H1 (cell line): ENCODE measurements around the gene VGLL1. TPM values are rescaled to one million over a fixed set of nuclear protein-coding genes. Genes with fewer than 3 reads are reported as not detected.

Experiments used
- CTCF ChIA-PET: fragments of 300-600 bp; sonication (Branson Sonifier 250); formaldehyde crosslinking; loops from one replicate; lab custom pipeline; 2021; ENCODE audit not compliant: partially characterized antibody; lab: Charles Lee
- POLR2A ChIA-PET: fragments of 300-600 bp; sonication (Branson Sonifier 250); formaldehyde crosslinking; loops from one replicate; lab custom pipeline; 2021; ENCODE audit warnings: inconsistent platforms; ENCODE audit not compliant: partially characterized antibody; lab: Charles Lee
- DNase-seq, 2 experiments: peaks; one replicate each; pipeline versions ENCODE4 v3.0.0 to v3.0.0-alpha.2; 2010 to 2022; ENCODE audit warnings: low spot score in 2 of 2, low read depth in 1 of 2, mixed read lengths in 1 of 2
- FAIRE-seq: peaks from 2 replicates; lab custom pipeline; 2011; peaks lifted over from hg19 to GRCh38; lab: Jason Lieb, UNC
- H2AFZ ChIP-seq: 2 replicates; pipeline ENCODE4 v1.8.1; 2012; ENCODE audit warnings: low read length, inconsistent platforms
- H2AK5ac ChIP-seq: 2 replicates; pipeline ENCODE4 v1.6.1; 2013; ENCODE audit warnings: low read depth, low read length
- H2BK120ac ChIP-seq: replicated peaks from 2 replicates; pipeline ENCODE3; 2013; ENCODE audit warnings: low read depth, low read length, inconsistent platforms
- H2BK12ac ChIP-seq: 2 replicates; pipeline ENCODE4 v1.6.1; 2013; ENCODE audit warnings: low read depth, low read length
- H2BK15ac ChIP-seq: 2 replicates; pipeline ENCODE4 v1.6.1; 2013; ENCODE audit warnings: low read length
- H2BK20ac ChIP-seq: 2 replicates; pipeline ENCODE4 v1.6.1; 2013; ENCODE audit warnings: low read length
- H2BK5ac ChIP-seq: 2 replicates; pipeline ENCODE4 v1.6.1; 2013; ENCODE audit warnings: low read depth, low read length
- H3K14ac ChIP-seq: 2 replicates; pipeline ENCODE4 v1.6.1; 2013; ENCODE audit warnings: inconsistent platforms; ENCODE audit not compliant: insufficient read length
- H3K18ac ChIP-seq: 2 replicates; pipeline ENCODE4 v1.6.1; 2013; ENCODE audit warnings: low read length; ENCODE audit errors: extremely low read depth
- H3K23ac ChIP-seq: 2 replicates; pipeline ENCODE4 v1.6.1; 2013; ENCODE audit warnings: inconsistent platforms; ENCODE audit not compliant: insufficient read length
- H3K23me2 ChIP-seq: 2 replicates; pipeline ENCODE4 v1.6.1; 2013; ENCODE audit warnings: low read depth, low read length
- H3K27ac ChIP-seq: 2 replicates; pipeline ENCODE4 v1.6.1; 2011; ENCODE audit warnings: low read depth, low read length, inconsistent platforms
- H3K27me3 ChIP-seq, 4 experiments: replicated peaks in 1 of 4; 1 replicate in 1 of 4; 2 replicates in 3 of 4; pipeline versions ENCODE4 v1.6.1 to v1.8.1; 2011 to 2013; ENCODE audit warnings: low read length in 3 of 4, mild to moderate bottlenecking in 3 of 4, inconsistent platforms in 2 of 4, mixed read lengths in 2 of 4, moderate library complexity in 1 of 4; ENCODE audit not compliant: control insufficient read depth in 3 of 4, insufficient read depth in 3 of 4; ENCODE audit errors: extremely low read depth in 1 of 4
- H3K36me3 ChIP-seq, 4 experiments: 2 replicates each; pipeline versions ENCODE4 v1.6.1 to v1.8.1; 2011 to 2013; ENCODE audit warnings: mild to moderate bottlenecking in 4 of 4, low read length in 3 of 4, moderate library complexity in 2 of 4, control low read depth in 1 of 4, inconsistent platforms in 1 of 4; ENCODE audit not compliant: insufficient read depth in 4 of 4, control insufficient read depth in 2 of 4
- H3K4ac ChIP-seq: replicated peaks from 2 replicates; pipeline ENCODE3; 2013; ENCODE audit warnings: low read length, low read depth, mixed read lengths, inconsistent platforms; ENCODE audit not compliant: insufficient read length
- H3K4me1 ChIP-seq, 4 experiments: replicated peaks in 1 of 4; 1 replicate in 1 of 4; 2 replicates in 3 of 4; pipeline versions ENCODE4 v1.6.1 to v1.8.1; 2011 to 2013; ENCODE audit warnings: low read length in 3 of 4, inconsistent platforms in 2 of 4, mixed read lengths in 1 of 4; ENCODE audit not compliant: insufficient read depth in 4 of 4, control insufficient read depth in 3 of 4
- H3K4me2 ChIP-seq, 2 experiments: 2 replicates each; pipeline versions ENCODE4 v1.6.1 to v1.8.1; 2011 to 2013; ENCODE audit warnings: low read depth in 2 of 2, low read length in 2 of 2, control low read depth in 1 of 2, inconsistent platforms in 1 of 2, mild to moderate bottlenecking in 1 of 2; ENCODE audit not compliant: insufficient read depth in 1 of 2
- H3K4me3 ChIP-seq, 4 experiments: fragments of 200-600, 300-600 bp in 1 of 4; sonication (generic), shearing (Covaris generic), sonication (Bioruptor Twin) in 1 of 4; 2 replicates each; pipeline versions ENCODE4 v1.5.1 to v1.8.1; 2011 to 2016; ENCODE audit warnings: low read length in 4 of 4, low read depth in 3 of 4, control low read depth in 2 of 4, inconsistent platforms in 2 of 4, mild to moderate bottlenecking in 2 of 4, mixed read lengths in 1 of 4, moderate library complexity in 1 of 4; ENCODE audit not compliant: insufficient read depth in 2 of 4; ENCODE audit errors: extremely low read depth in 1 of 4
- H3K56ac ChIP-seq: replicated peaks from 2 replicates; pipeline ENCODE3; 2013; ENCODE audit warnings: low read depth, mild to moderate bottlenecking, mixed read lengths, low read length, inconsistent platforms; ENCODE audit not compliant: insufficient read length
- H3K79me1 ChIP-seq: 2 replicates; pipeline ENCODE4 v1.6.1; 2013; ENCODE audit warnings: low read depth, low read length, control low read depth
- H3K79me2 ChIP-seq, 2 experiments: 2 replicates each; pipeline versions ENCODE4 v1.6.1 to v1.8.1; 2012 to 2013; ENCODE audit warnings: low read length in 2 of 2, mild to moderate bottlenecking in 2 of 2, inconsistent platforms in 1 of 2; ENCODE audit not compliant: insufficient read depth in 2 of 2, control insufficient read depth in 1 of 2
- H3K9ac ChIP-seq, 4 experiments: replicated peaks in 1 of 4; 1 replicate in 1 of 4; 2 replicates in 3 of 4; pipeline versions ENCODE4 v1.6.1 to v1.8.1; 2011 to 2013; ENCODE audit warnings: low read depth in 3 of 4, low read length in 3 of 4, control low read depth in 2 of 4, mild to moderate bottlenecking in 2 of 4, moderate library complexity in 2 of 4, inconsistent platforms in 1 of 4; ENCODE audit errors: extremely low read depth in 1 of 4
- H3K9me3 ChIP-seq, 2 experiments: 2 replicates each; pipeline versions ENCODE4 v1.6.1 to v1.8.1; 2012 to 2013; ENCODE audit warnings: mild to moderate bottlenecking in 2 of 2, moderate library complexity in 2 of 2, control low read depth in 1 of 2, inconsistent platforms in 1 of 2, low read depth in 1 of 2, low read length in 1 of 2, mixed read lengths in 1 of 2; ENCODE audit not compliant: insufficient read depth in 2 of 2
- H4K20me1 ChIP-seq, 2 experiments: replicated peaks in 1 of 2; 2 replicates each; pipeline versions ENCODE3 to v1.8.1; 2011 to 2013; ENCODE audit warnings: inconsistent platforms in 2 of 2, low read length in 2 of 2, mild to moderate bottlenecking in 1 of 2; ENCODE audit not compliant: insufficient read depth in 2 of 2, control insufficient read depth in 1 of 2
- H4K5ac ChIP-seq: 2 replicates; pipeline ENCODE4 v1.6.1; 2013; ENCODE audit warnings: low read length, low read depth, mixed read lengths, inconsistent platforms; ENCODE audit not compliant: insufficient read length
- H4K8ac ChIP-seq: 2 replicates; pipeline ENCODE4 v1.8.0; 2013; ENCODE audit warnings: mild to moderate bottlenecking, moderate library complexity, low read length, inconsistent platforms; ENCODE audit not compliant: insufficient read depth; ENCODE audit errors: extremely low read depth
- H4K91ac ChIP-seq: replicated peaks from 2 replicates; pipeline ENCODE3; 2013; ENCODE audit warnings: low read length, mixed read lengths, inconsistent platforms; ENCODE audit not compliant: insufficient read length
- KDM4A ChIP-seq: IDR thresholded peaks from one replicate; pipeline ENCODE4 v1.7.1; 2012; ENCODE audit warnings: low read depth, mild to moderate bottlenecking, moderate library complexity, low read length, inconsistent platforms; ENCODE audit not compliant: severe bottlenecking
- YY1 ChIP-seq: IDR thresholded peaks from 2 replicates; pipeline ENCODE4 v1.6.1; 2011; ENCODE audit warnings: low read depth, mild to moderate bottlenecking, low read length
- WGBS, 2 experiments: shearing (Covaris generic) in 1 of 2; methylation state at CpG; one replicate each; pipeline versions ENCODE4 v1.1.6 to v1.1.7; 2013 to 2015; ENCODE audit warnings: low lambda C conversion rate in 2 of 2, mixed read lengths in 2 of 2, inconsistent platforms in 1 of 2, low coverage in 1 of 2, missing lambda C conversion rate in 1 of 2; ENCODE audit not compliant: insufficient replicate concordance in 2 of 2, insufficient coverage in 1 of 2, insufficient read length in 1 of 2; ENCODE audit errors: extremely low coverage in 1 of 2, missing lambda C conversion rate in 1 of 2; 5-methylcytosine and 5-hydroxymethylcytosine counted together
- polyA plus RNA-seq, 7 experiments: library from polyadenylated mRNA; depleted of rRNA in 3 of 7; stranded (reverse) in 5 of 7; unstranded in 2 of 7; fragments of >200 nt in 5 of 7; fragments of 200-250 nt in 2 of 7; gene quantifications; 1 replicate in 5 of 7; 2 replicates in 1 of 7; 4 replicates in 1 of 7; pipeline versions ENCODE4 v1.2.1 to v1.2.3, GENCODE V29; 2011 to 2013; ENCODE audit warnings: missing spikeins in 2 of 7, mixed read lengths in 2 of 7
- total RNA-seq: library from RNA; stranded (reverse); fragmentation: NEBNext Ultra II Directional; extraction: Animal tissue kit (Norgen Biotek cat#: 25700); gene quantifications from 2 replicates; pipeline ENCODE4 v1.2.1, GENCODE V29; 2021

Gene VGLL1
- total and polyA plus RNA-seq, 2 of the 8 experiments (the other 6 are each of a cell fraction or from before 2014, with no cell fraction given): not detected

- no peaks in the 10 kb centered on the region for H3K27me3 ChIP-seq
- H3K4me2 ChIP-seq: peak overlapping the region; percentile 71 to 75
- DNase-seq (no peak), FAIRE-seq (peak; percentile 89)
- H3K9me3 ChIP-seq: no peaks in the 10 kb centered on the region
- peak overlapping the region; percentile 83 for H3K27ac ChIP-seq
- no peaks in the 10 kb centered on the region for H3K79me1 ChIP-seq
- no peak overlapping the region for H2BK5ac ChIP-seq
- no peak overlapping the region for H3K14ac ChIP-seq
- no peak overlapping the region for H2BK120ac ChIP-seq
- 9% methylated on average over 13 of the region's 13 CpGs; no CpG with 5 or more reads in 1 of the 2 experiments for WGBS, 2 experiments
- H3K23me2 ChIP-seq: no peaks in the 10 kb centered on the region
- no peak overlapping the region for H3K23ac ChIP-seq
- H3K36me3 ChIP-seq: peaks cover 0 to 15% (median 3%) of the 10 kb centered on the region in 4 experiments; a peak in 5 of 8 replicates
- H3K4me1 ChIP-seq: no peaks in the 10 kb centered on the region
- H3K4me3 ChIP-seq: peak overlapping the region; percentile 60 to 93 (median 78)
- CTCF ChIA-PET: interaction anchor here (0.6 kb wide), 1 partner anchor 36 kb away, joined by 3 read pairs; no protein-coding TSS in a partner anchor
- TF ChIP-seq YY1: no peak
- TF ChIP-seq KDM4A: peak; percentile 20
- TF ChIP-seq, all 59 proteins: peak for 1
- H4K91ac ChIP-seq: no peak overlapping the region
- peak overlapping the region; percentile 38; the same call in 1 of the 2 replicates for H3K18ac ChIP-seq
- no peak overlapping the region for H2BK20ac ChIP-seq
- H2AFZ ChIP-seq: peak overlapping the region; percentile 81; the same call in 1 of the 2 replicates
- H4K8ac ChIP-seq: no peak overlapping the region; the same call in 1 of the 2 replicates
- no peak overlapping the region for H2BK15ac ChIP-seq
- H3K56ac ChIP-seq: no peak overlapping the region
- H4K5ac ChIP-seq: no peak overlapping the region
- peaks cover 0 to 19% of the 10 kb centered on the region in 2 experiments; a peak in 3 of 4 replicates for H3K79me2 ChIP-seq
- H3K4ac ChIP-seq: no peak overlapping the region
- H4K20me1 ChIP-seq: peaks cover 0 to 2% of the 10 kb centered on the region in 2 experiments
- H2AK5ac ChIP-seq: no peak overlapping the region
- peak overlapping the region; percentile 7; the same call in 1 of the 2 replicates for H2BK12ac ChIP-seq
- POLR2A ChIA-PET: interaction anchor here (1.4 to 1.5 kb wide), 2 partner anchors 10 to 18 kb away, joined by 3 to 4 read pairs; no protein-coding TSS in a partner anchor
- peak overlapping the region in 3 of 4 experiments; percentile 56 to 78 (median 65); a peak in 5 of 7 replicates for H3K9ac ChIP-seq
Measured at GRCh38 chrX:136496186-136496763, 35.7 kb upstream of the VGLL1 start.
